HepG2 (cell line): ENCODE results near the gene SLC38A3. TPM values are rescaled to one million over a fixed set of nuclear protein-coding genes. Genes with fewer than 3 reads are reported as not detected.

ENCODE experiments used
- AKAP8 ChIP-seq: sonication (generic); formaldehyde crosslinking; IDR thresholded peaks from 2 replicates; pipeline ENCODE4 v1.5.1; 2020; ENCODE audit warnings: mild to moderate bottlenecking, missing genetic modification reagents
- CSRNP1 ChIP-seq: sonication (generic); formaldehyde crosslinking; IDR thresholded peaks from 2 replicates; pipeline ENCODE4 v1.8.1; 2023; ENCODE audit warnings: mild to moderate bottlenecking, missing genetic modification reagents
- EEA1 ChIP-seq: sonication (generic); formaldehyde crosslinking; IDR thresholded peaks from 2 replicates; pipeline ENCODE4 v1.5.1; 2020; ENCODE audit warnings: mild to moderate bottlenecking, missing genetic modification reagents, borderline replicate concordance
- GTF2F1 ChIP-seq: fragments of 150-350 bp; IDR thresholded peaks from 2 replicates; pipeline ENCODE4 v1.6.1; 2014; ENCODE audit warnings: low read length
- HOMEZ ChIP-seq: IDR thresholded peaks from 2 replicates; pipeline ENCODE4 v1.6.1; 2016; ENCODE audit warnings: low read depth
- MAFF ChIP-seq: IDR thresholded peaks from 2 replicates; pipeline ENCODE4 v1.6.1; 2011; ENCODE audit warnings: low read depth, low read length, improper control_type of control experiment
- MLXIP ChIP-seq: sonication (generic); formaldehyde crosslinking; IDR thresholded peaks from 2 replicates; pipeline ENCODE4 v1.9.0; 2021; ENCODE audit warnings: missing genetic modification reagents, borderline replicate concordance
- MTF1 ChIP-seq: sonication (generic); formaldehyde crosslinking; IDR thresholded peaks from 2 replicates; pipeline ENCODE4 v1.5.0; 2020; ENCODE audit warnings: missing genetic modification reagents
- SNRNP70 ChIP-seq: fragments of 200-400 bp; formaldehyde crosslinking; IDR thresholded peaks from 2 replicates; pipeline ENCODE4 v1.6.1; 2017; ENCODE audit warnings: mild to moderate bottlenecking, low read depth, low read length, moderate library complexity
- ZC3H13 ChIP-seq: sonication (generic); formaldehyde crosslinking; IDR thresholded peaks from 2 replicates; pipeline ENCODE4 v1.8.1; 2023; ENCODE audit warnings: mild to moderate bottlenecking, missing genetic modification reagents, moderate library complexity
- ZNF326 ChIP-seq: sonication (generic); formaldehyde crosslinking; IDR thresholded peaks from 2 replicates; pipeline ENCODE4 v1.4.0; 2020; ENCODE audit warnings: missing genetic modification reagents, borderline replicate concordance
- ZNF331 ChIP-seq: sonication (generic); formaldehyde crosslinking; IDR thresholded peaks from 2 replicates; pipeline ENCODE4 v1.4.0; 2020; ENCODE audit warnings: missing genetic modification reagents
- ZNF33A ChIP-seq: sonication (generic); formaldehyde crosslinking; IDR thresholded peaks from 2 replicates; pipeline ENCODE4 v1.5.1; 2020; ENCODE audit warnings: missing genetic modification reagents, mild to moderate bottlenecking, moderate library complexity, borderline replicate concordance
- ZNF44 ChIP-seq: sonication (generic); formaldehyde crosslinking; IDR thresholded peaks from 2 replicates; pipeline ENCODE4 v1.5.1; 2020; ENCODE audit warnings: mild to moderate bottlenecking, missing genetic modification reagents
- ZNF616 ChIP-seq: sonication (generic); formaldehyde crosslinking; IDR thresholded peaks from 2 replicates; pipeline ENCODE4 v1.5.0; 2020; ENCODE audit warnings: low read depth, mild to moderate bottlenecking, missing genetic modification reagents
- ZNF652 ChIP-seq: IDR thresholded peaks from 2 replicates; pipeline ENCODE4 v1.6.1; 2016; ENCODE audit warnings: low read depth, borderline replicate concordance
- ZNF678 ChIP-seq: sonication (generic); formaldehyde crosslinking; IDR thresholded peaks from 2 replicates; pipeline ENCODE4 v1.4.0; 2020; ENCODE audit warnings: mild to moderate bottlenecking, missing genetic modification reagents
- ZNF775 ChIP-seq: sonication (generic); formaldehyde crosslinking; IDR thresholded peaks from 2 replicates; pipeline ENCODE4 v1.4.0; 2020; ENCODE audit warnings: missing genetic modification reagents, mild to moderate bottlenecking, moderate library complexity, borderline replicate concordance
- ZXDC ChIP-seq: sonication (generic); formaldehyde crosslinking; IDR thresholded peaks from 2 replicates; pipeline ENCODE4 v1.5.0; 2020; ENCODE audit warnings: mild to moderate bottlenecking, missing genetic modification reagents
- polyA plus RNA-seq, 8 experiments: library from polyadenylated mRNA; depleted of rRNA in 3 of 8; stranded (reverse) in 7 of 8; unstranded in 1 of 8; fragments of >200 nt; fragmentation: Illumina TruSeq in 4 of 8; extraction: Trizol in 4 of 8; gene quantifications; 2 replicates each; pipeline versions ENCODE4 v1.2.1 to v1.2.3, GENCODE V29; 2011 to 2016; ENCODE audit warnings: low read depth in 4 of 8, missing spikeins in 1 of 8, mixed read lengths in 1 of 8; ENCODE audit not compliant: insufficient read depth in 1 of 8
- total RNA-seq, 5 experiments: library from RNA; depleted of rRNA; stranded (reverse); fragments of >200 nt; fragmentation: Illumina TruSeq; extraction: Trizol; gene quantifications; 2 replicates each; pipeline ENCODE4 v1.2.3, GENCODE V29; 2016; ENCODE audit warnings: low read depth in 1 of 5

SLC38A3 gene
- total and polyA plus RNA-seq, 2 of the 13 experiments (the other 11 are each of a cell fraction or from before 2014, with no cell fraction given): 29.8 to 164 TPM

GRCh38 chr3:50268703-50269451 lies 63.8 kb downstream of the SLC38A3 start, which contains the start of gene SEMA3B (continued):
- TF ChIP-seq HOMEZ (0 out of 2 replicates have a peak, but pooled peaks have one; percentile 10), SNRNP70 (no peak), ZNF678 (CRISPR knock-in tag) (no peak), CSRNP1 (CRISPR knock-in tag) (peak; percentile 55; the same call in 1 of the 2 replicates), MTF1 (no peak), EEA1 (CRISPR knock-in tag) (no peak), ZNF652 (no peak), AKAP8 (CRISPR knock-in tag) (no peak), ZNF775 (CRISPR knock-in tag) (no peak), ZNF616 (CRISPR knock-in tag) (no peak), ZNF44 (CRISPR knock-in tag) (no peak), ZNF326 (no peak), ZNF331 (CRISPR knock-in tag) (0 out of 2 replicates have a peak, but pooled peaks have one; percentile 10), ZNF33A (CRISPR knock-in tag) (no peak), MAFF (no peak), MLXIP (CRISPR knock-in tag) (no peak), ZXDC (CRISPR knock-in tag) (peak; percentile 74; the same call in 1 of the 2 replicates), GTF2F1 (no peak), ZC3H13 (peak; percentile 63; the same call in 1 of the 2 replicates)
